ENCODE data around the gene PLTP. TPM values are rescaled to one million over a fixed set of nuclear protein-coding genes. Genes with fewer than 3 reads are reported as not detected.

The PLTP gene, protein sequence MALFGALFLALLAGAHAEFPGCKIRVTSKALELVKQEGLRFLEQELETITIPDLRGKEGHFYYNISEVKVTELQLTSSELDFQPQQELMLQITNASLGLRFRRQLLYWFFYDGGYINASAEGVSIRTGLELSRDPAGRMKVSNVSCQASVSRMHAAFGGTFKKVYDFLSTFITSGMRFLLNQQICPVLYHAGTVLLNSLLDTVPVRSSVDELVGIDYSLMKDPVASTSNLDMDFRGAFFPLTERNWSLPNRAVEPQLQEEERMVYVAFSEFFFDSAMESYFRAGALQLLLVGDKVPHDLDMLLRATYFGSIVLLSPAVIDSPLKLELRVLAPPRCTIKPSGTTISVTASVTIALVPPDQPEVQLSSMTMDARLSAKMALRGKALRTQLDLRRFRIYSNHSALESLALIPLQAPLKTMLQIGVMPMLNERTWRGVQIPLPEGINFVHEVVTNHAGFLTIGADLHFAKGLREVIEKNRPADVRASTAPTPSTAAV
- total RNA-seq, result 48.3 and 51.7 TPM in 2 replicates

DNA sequence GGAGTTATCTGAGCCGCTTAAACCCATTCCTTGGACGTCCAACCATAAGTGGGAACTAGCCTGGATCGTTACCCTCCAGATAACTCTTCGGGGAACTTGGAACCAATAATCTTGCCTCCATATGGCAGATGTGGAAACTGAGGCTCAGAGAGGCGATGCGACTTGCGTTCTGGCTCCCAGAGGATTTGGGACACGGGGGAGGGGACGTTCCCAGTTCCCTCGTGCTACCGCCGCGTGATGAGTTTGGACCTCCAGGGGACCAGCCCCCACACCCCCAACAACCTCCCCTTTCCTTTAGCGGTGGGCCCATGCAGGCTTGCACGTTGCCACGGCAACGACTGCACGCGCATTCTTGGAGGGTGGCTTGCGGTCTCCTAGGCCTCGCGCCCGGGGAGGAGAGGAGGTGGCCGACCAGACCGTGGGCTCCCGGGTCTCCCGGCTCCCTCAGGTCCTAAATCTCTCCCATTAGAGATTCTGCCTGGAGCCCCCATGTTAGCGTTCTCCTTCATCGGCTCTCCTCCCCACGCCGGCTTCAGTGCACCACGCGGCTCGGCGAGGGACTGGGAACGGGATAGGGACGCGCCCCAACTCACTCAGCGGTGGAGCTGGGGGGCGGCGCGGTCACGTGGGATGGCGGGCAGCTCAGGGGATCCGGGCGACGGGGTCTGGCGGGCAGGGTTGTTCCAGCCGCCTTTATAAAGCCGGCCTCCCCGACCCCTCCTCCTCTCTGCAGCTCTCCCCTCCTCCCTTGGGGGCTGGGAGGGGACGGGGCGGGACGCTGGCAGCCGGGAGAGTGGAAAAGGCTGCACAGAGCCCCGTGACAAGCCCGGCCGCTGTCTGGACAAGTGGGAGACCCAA is at the start of gene PLTP:
Gene PLTP (minus strand): TSS at position 670 of the 858 bp plus-strand sequence. CDS start 703 bp downstream, outside the sequence.

DNA sequence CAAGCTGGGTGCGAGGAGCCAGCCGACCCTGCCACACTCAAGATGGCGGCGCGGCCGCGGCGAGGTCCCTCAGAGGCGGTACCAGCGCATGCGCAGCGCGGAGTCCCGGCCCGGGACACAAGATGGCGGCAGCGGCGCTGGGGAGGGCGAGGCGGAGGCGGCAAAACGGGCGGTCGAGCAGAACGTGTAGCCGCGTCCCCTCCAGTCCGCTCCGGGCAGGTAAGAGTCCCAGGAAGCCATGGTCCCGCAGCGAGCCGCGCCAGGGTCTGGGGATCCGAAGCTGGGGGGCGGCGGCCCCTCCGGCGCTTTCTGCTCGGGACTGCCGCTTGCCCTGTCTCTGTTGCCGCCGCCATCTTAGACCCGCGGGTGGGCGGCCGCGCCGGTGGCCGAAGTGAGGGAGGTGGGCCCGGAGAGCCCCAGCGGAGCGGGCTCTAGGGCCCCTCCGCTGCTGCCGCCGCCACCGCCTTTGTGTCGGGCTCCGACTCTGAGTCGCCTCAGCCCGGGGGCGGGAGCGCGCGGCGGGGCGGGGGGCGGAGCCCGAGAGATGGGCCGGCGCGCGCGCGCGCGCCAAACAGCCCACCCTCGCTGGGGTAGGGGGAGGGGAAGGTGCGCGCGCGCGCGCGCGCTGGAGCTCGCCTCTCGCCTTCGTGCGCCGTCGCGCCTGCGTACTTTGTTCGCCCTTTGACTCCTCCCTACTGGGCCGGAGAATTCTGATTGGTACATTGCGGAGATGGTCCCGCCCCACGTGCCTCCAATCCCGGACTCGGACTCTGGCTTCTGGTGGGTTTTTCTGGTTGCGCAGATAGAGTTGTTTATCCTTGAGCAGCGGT is 22.8 kb upstream of the PLTP start, which contains the start of gene PCIF1:
Gene PCIF1 (plus strand): TSS at position 98 of the 830 bp plus-strand sequence. CDS start 4,317 bp downstream, outside the sequence.

DNA sequence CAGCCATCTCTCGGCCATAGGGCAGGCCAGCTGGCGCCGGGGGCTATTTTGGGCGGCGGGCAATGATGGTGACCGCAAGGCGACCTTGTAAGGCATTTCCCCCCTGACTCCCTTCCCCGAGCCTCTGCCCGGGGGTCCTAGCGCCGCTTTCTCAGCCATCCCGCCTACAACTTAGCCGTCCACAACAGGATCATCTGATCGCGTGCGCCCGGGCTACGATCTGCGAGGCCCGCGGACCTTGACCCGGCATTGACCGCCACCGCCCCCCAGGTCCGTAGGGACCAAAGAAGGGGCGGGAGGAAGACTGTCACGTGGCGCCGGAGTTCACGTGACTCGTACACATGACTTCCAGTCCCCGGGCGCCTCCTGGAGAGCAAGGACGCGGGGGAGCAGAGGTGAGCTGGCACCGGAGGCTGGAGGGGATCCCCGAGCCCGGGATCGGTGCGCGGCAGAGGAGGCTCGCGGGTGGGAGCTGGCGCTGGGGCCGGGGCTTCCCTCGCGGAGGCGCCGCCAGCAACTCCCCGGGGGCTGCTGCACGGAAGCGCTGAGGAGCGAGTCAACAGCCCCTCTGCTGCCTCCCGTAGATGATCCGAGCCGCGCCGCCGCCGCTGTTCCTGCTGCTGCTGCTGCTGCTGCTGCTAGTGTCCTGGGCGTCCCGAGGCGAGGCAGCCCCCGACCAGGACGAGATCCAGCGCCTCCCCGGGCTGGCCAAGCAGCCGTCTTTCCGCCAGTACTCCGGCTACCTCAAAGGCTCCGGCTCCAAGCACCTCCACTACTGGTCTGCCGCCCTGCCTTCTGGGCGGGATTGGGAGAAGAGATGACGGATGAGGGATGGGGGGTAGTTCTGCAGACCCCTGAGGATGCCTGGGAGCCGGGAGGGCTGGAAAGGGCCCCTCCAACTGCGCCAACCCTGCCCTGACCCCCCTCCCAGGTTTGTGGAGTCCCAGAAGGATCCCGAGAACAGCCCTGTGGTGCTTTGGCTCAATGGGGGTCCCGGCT is 20.7 kb downstream of the PLTP start, which contains the start of the genes CTSA and NEURL2:
Gene CTSA (plus strand): TSS at position 351 of the 999 bp plus-strand sequence. CDS start 234 bp downstream, at position 585.
Gene NEURL2 (minus strand): TSS at position 224 of the 999 bp plus-strand sequence. CDS start 217 bp downstream, at position 7.

GRCh38 chr20:45887346-45887715 is 24.6 kb downstream of the PLTP start, which contains the start of gene SPATA25:
Gene SPATA25, minus strand, starts transcription at chr20:45887622. Its CDS starts 32 bp downstream, at chr20:45887590.

DNA sequence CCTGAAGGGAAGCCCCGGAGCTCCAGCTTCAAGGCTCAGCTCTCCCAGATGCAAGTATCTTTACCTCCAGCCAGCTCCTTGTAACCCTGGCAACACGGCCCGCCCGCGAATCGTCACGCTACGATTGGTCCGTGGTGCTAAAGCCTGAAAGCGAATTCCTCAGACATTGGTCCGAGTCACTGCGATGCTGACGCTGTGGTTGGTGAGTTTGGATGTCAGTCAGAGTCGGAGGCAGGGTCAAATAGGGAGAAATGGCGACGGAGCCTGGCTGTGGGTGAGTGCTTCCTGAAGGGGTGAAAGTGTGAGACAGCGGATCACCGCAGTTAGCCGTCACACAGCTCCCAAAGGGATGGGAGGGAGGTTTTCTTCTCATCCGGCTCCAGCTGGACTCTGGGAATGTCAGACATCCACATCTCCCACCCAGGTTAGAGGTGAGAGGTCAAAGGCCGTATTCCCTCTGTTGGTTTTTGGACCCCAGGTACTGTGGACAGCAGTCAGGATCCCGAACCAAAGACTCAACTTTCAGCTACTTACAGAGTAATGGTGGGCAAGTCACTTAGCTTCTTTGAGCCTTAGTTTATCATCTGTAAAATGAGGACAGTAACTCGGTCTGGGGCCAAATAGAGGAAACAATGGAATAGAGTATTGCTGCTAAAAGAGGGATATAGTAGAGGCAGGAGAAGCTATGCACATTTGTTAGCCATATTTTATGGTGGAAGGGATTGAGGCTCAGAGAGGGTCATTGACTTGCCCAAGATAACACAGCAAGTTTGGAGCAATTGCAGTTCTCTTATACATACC is 30.8 kb downstream of the PLTP start, which contains the start of gene ZSWIM1:
Gene ZSWIM1 (plus strand): TSS at position 240 of the 801 bp plus-strand sequence. CDS start 1,366 bp downstream, outside the sequence.

GRCh38 chr20:45857114-45857881 is 54.7 kb downstream of the PLTP start, which contains the start of the genes ACOT8 and ZSWIM3:
Gene ACOT8, minus strand, starts transcription at chr20:45857392. Its CDS starts 77 bp downstream, at chr20:45857315.
Gene ZSWIM3, plus strand, starts transcription at chr20:45857614. Its CDS starts 212 bp downstream, at chr20:45857826.

Other genes with a start within 250 kb of the PLTP start
- not detected in 2 replicates for gene WFDC11, start 241.9 kb downstream of the PLTP start, total RNA-seq
- gene WFDC13, start 210.1 kb downstream of the PLTP start, total RNA-seq, result not detected in 2 replicates
- not detected in 2 replicates for gene WFDC10B, start 207.1 kb downstream of the PLTP start, total RNA-seq
- not detected in 2 replicates for gene SPINT4, start 189.8 kb downstream of the PLTP start, total RNA-seq
- gene WFDC3, start 120.3 kb downstream of the PLTP start, total RNA-seq, result 0.67 TPM in 1 of 2 replicates, not detected in the other
- 29.6 and 36.7 TPM in 2 replicates for gene DNTTIP1, start 120.2 kb downstream of the PLTP start, total RNA-seq
- gene UBE2C, start 99.5 kb downstream of the PLTP start, total RNA-seq, result 225 and 261 TPM in 2 replicates
- gene TNNC2, start 84.8 kb downstream of the PLTP start, total RNA-seq, result 0.84 TPM in 1 of 2 replicates, not detected in the other
- 49.5 and 53.3 TPM in 2 replicates for gene SNX21, start 78.4 kb downstream of the PLTP start, total RNA-seq
- 39.8 and 40.3 TPM in 2 replicates for gene ACOT8, start 54.8 kb downstream of the PLTP start, total RNA-seq
- gene ZSWIM3, start 54.5 kb downstream of the PLTP start, total RNA-seq, result 3.9 and 4.0 TPM in 2 replicates
- 9.2 and 9.4 TPM in 2 replicates for gene ZSWIM1, start 30.9 kb downstream of the PLTP start, total RNA-seq
- gene SPATA25, start 24.5 kb downstream of the PLTP start, total RNA-seq, result 0.15 TPM in 1 of 2 replicates, not detected in the other
- 3.4 and 3.7 TPM in 2 replicates for gene NEURL2, start 20.9 kb downstream of the PLTP start, total RNA-seq
- gene CTSA, start 20.8 kb downstream of the PLTP start, total RNA-seq, result 77.2 and 91.1 TPM in 2 replicates
- 19.7 and 22.7 TPM in 2 replicates for gene PCIF1, start 22.5 kb upstream of the PLTP start, total RNA-seq
- 11.1 and 12.1 TPM in 2 replicates for gene ZNF335, start 60.0 kb upstream of the PLTP start, total RNA-seq
- gene MMP9, start 96.8 kb upstream of the PLTP start, total RNA-seq, result not detected in 2 replicates
- gene SLC12A5, start 117.1 kb upstream of the PLTP start, total RNA-seq, result not detected in 2 replicates
- gene NCOA5, start 177.8 kb upstream of the PLTP start, total RNA-seq, result 22.4 and 22.7 TPM in 2 replicates
- 3.3 and 4.4 TPM in 2 replicates for gene CD40, start 206.2 kb upstream of the PLTP start, total RNA-seq